Measurements from ENCODE around the gene KIF18A. TPM values are rescaled to one million over a fixed set of nuclear protein-coding genes. Genes with fewer than 3 reads are reported as not detected.

Gene KIF18A
- total RNA-seq, 4 donors from 2014 or later: 0.23 to 0.52 (median 0.33) TPM; not detected in 1

DNA sequence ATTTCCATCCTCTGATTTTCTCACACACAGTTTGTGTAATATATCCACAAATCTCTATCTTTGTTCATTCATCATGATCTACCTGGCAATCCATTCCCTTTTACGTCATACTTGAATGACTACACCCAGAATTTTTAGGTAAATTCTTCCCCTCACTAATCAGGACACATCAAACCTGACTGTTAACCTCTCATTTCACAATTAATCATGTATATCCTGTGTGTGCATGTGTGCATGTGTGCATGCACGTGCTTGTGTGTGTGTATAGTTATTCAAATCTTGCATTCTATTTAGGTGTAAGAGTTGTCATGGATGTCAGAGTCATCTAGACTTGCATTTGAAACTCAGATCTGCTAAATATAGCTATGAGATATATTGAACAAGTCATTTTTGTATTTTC is 130.4 kb downstream of the KIF18A start:
- no peaks in the 10 kb centered on the region for H3K27me3 ChIP-seq
- H3K9me3 ChIP-seq: no peaks in the 10 kb centered on the region
- intact Hi-C loops (cut with DNase I): no loop called here
- no peak overlapping the region for H3K27ac ChIP-seq (replicated peaks in 1 of 4)
- H3K4me3 ChIP-seq: no peak overlapping the region
- WGBS: 90% methylated on average over 2 of the region's 2 CpGs
- TF ChIP-seq EP300 (IDR thresholded peaks at IDR 0.05) (no peak), POLR2A (IDR thresholded peaks at IDR 0.05; ENCODE audit: low read depth) (no peak), POLR2AphosphoS5 (IDR thresholded peaks at IDR 0.05) (no peak)
- TF ChIP-seq, protein P1, sequence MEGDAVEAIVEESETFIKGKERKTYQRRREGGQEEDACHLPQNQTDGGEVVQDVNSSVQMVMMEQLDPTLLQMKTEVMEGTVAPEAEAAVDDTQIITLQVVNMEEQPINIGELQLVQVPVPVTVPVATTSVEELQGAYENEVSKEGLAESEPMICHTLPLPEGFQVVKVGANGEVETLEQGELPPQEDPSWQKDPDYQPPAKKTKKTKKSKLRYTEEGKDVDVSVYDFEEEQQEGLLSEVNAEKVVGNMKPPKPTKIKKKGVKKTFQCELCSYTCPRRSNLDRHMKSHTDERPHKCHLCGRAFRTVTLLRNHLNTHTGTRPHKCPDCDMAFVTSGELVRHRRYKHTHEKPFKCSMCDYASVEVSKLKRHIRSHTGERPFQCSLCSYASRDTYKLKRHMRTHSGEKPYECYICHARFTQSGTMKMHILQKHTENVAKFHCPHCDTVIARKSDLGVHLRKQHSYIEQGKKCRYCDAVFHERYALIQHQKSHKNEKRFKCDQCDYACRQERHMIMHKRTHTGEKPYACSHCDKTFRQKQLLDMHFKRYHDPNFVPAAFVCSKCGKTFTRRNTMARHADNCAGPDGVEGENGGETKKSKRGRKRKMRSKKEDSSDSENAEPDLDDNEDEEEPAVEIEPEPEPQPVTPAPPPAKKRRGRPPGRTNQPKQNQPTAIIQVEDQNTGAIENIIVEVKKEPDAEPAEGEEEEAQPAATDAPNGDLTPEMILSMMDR (IDR thresholded peaks at IDR 0.05): no peak
- no peak for DNase-seq (ENCODE audit: extremely low spot score)
- H3K4me1 ChIP-seq: no peaks in the 10 kb centered on the region
- H3K36me3 ChIP-seq: no peaks in the 10 kb centered on the region

DNA sequence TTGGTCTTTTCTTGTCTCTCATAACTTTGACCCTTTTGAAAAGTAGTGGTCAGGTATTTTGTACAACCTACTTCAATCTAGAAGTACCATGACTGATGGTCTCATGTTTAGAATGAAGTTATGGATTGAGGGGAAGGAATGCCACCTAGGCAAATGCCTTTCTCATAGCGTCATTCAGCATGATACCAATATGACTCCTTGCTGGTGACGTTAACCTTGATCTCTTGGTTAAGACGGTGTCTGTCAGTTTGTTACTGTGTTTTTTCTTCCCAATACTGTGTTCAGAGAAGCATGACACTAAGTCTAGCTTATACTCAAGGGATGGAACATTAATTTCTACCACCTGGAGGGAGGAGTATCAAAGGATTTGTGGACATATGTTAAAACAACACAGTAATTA is 130.9 kb downstream of the KIF18A start:
- H3K9me3 ChIP-seq: no peaks in the 10 kb centered on the region
- H3K4me3 ChIP-seq: no peak overlapping the region
- no peaks in the 10 kb centered on the region for H3K27me3 ChIP-seq
- WGBS: 87% methylated on average over 3 of the region's 3 CpGs
- H3K4me1 ChIP-seq: no peaks in the 10 kb centered on the region
- H3K36me3 ChIP-seq: no peaks in the 10 kb centered on the region
- TF ChIP-seq POLR2A (IDR thresholded peaks at IDR 0.05; ENCODE audit: low read depth) (no peak), POLR2AphosphoS5 (IDR thresholded peaks at IDR 0.05) (no peak), EP300 (IDR thresholded peaks at IDR 0.05) (no peak)
- TF ChIP-seq, protein P1 (IDR thresholded peaks at IDR 0.05): no peak
- intact Hi-C loops (cut with DNase I): no loop called here
- no peak overlapping the region for H3K27ac ChIP-seq (replicated peaks in 1 of 4)
- no peak for DNase-seq (ENCODE audit: extremely low spot score)

DNA sequence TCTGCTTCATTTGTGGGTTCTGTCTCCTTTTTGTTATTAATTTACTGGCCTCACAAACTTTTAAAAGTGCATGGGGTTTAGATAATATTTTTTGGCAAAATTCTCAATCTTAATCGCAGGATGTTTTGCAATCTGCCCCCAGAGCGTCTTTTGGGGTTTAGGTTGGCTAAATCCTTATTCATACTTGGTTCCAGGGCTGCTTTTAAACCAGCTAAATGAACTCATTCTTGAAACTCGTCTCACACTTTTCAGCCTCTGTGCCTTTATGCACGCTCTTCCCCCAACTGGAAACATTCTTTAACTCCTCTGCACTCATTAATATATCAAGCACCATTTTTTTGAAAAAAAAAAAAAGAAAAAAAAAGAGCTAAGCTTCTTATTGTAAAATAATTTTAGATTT is 131.7 kb downstream of the KIF18A start:
- no peak for DNase-seq (ENCODE audit: extremely low spot score)

DNA sequence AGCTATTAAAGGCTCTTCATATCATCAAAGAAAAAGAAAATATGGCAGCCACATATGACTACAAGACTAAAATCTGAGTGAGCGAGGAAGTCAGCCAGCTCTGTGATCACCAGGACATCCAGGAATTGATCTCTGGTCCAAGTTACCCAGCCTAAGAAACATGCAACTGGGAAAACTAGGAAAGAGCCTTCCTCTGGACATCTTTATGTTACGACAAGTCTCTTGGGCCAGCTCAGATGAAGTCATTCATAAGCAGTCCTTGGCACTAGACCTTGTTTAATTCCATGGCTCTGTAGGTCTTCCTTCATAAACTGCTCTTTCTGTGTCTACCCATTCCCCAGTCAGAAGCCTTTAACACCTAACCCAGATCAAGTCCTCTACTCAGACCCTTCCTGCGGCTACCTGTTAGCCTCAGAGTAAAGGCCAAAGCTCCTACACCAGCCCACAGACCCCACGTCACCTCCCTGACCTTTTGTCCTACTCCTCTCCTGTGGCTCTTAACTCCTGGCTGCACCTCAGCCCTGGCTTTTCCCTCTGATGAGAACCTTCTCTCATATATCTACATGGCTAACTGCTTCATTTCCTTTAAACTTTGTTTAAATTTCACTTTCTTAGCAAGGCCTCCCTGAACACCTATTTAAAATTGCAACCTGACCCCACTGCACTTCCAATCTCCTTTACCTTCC is 134.0 kb downstream of the KIF18A start:
- 85% methylated on average over 4 of the region's 4 CpGs for WGBS
- DNase-seq (ENCODE audit: extremely low spot score): no peak
- intact Hi-C loops (cut with DNase I): no loop called here
- no peaks in the 10 kb centered on the region for H3K27me3 ChIP-seq
- no peaks in the 10 kb centered on the region for H3K9me3 ChIP-seq
- H3K36me3 ChIP-seq: no peaks in the 10 kb centered on the region
- H3K4me3 ChIP-seq: no peak overlapping the region
- TF ChIP-seq EP300 (IDR thresholded peaks at IDR 0.05) (no peak), POLR2A (IDR thresholded peaks at IDR 0.05; ENCODE audit: low read depth) (no peak), POLR2AphosphoS5 (IDR thresholded peaks at IDR 0.05) (no peak)
- TF ChIP-seq, protein P1 (IDR thresholded peaks at IDR 0.05): no peak
- no peaks in the 10 kb centered on the region for H3K4me1 ChIP-seq
- H3K27ac ChIP-seq (replicated peaks in 1 of 4): no peak overlapping the region

More for the DNA sequence above, 131.7 kb downstream of the KIF18A start:
- Histone ChIP-seq H3K9me3 (no peaks in the 10 kb centered on the region), H3K4me1 (no peaks in the 10 kb centered on the region), H3K27ac (replicated peaks in 1 of 4) (no peak overlapping the region), H3K27me3 (no peaks in the 10 kb centered on the region), H3K4me3 (no peak overlapping the region), H3K36me3 (no peaks in the 10 kb centered on the region)
- TF ChIP-seq EP300 (IDR thresholded peaks at IDR 0.05) (no peak), POLR2A (IDR thresholded peaks at IDR 0.05; ENCODE audit: low read depth) (no peak), POLR2AphosphoS5 (IDR thresholded peaks at IDR 0.05) (no peak)
- TF ChIP-seq, protein P1 (IDR thresholded peaks at IDR 0.05): no peak
- intact Hi-C loops (cut with DNase I): no loop called here
- 71% methylated on average over 4 of the region's 4 CpGs for WGBS
